Activated naive CD8-positive, alpha-beta T cell treated with anti-CD3 and anti-CD28 coated beads, Interleukin-2, amount 50 U/mL, for 24 hours (primary cell): ENCODE data around the gene PDK2.

Experiments
- ATAC-seq: fragments of 150-1000 bp; cut with Tn5 transposase; one replicate; pipeline ENCODE4 v1.10.0; 2021
- DNase-seq: peaks from one replicate; pipeline ENCODE4 v3.0.0; 2021
- H3K27ac Mint-ChIP-seq: one replicate; pipeline ENCODE4 v1.8.0; 2021; ENCODE audit warnings: mild to moderate bottlenecking, mixed read lengths
- H3K27me3 Mint-ChIP-seq: one replicate; pipeline ENCODE4 v1.8.0; 2021; ENCODE audit warnings: mixed read lengths
- H3K36me3 Mint-ChIP-seq: one replicate; pipeline ENCODE4 v1.8.0; 2021; ENCODE audit warnings: low read depth, mixed read lengths
- H3K4me1 Mint-ChIP-seq: one replicate; pipeline ENCODE4 v1.8.0; 2021; ENCODE audit warnings: mixed read lengths
- H3K4me3 Mint-ChIP-seq: one replicate; pipeline ENCODE4 v1.8.0; 2021; ENCODE audit warnings: mild to moderate bottlenecking, moderate library complexity, mixed read lengths
- H3K9me3 Mint-ChIP-seq: one replicate; pipeline ENCODE4 v1.8.0; 2021; ENCODE audit warnings: mixed read lengths

The PDK2 gene

GRCh38 chr17:50094753-50095619, at the start of gene PDK2:
TSS of gene PDK2 (plus strand) at chr17:50095351. CDS start at chr17:50095436, 85 bp downstream.
- peaks cover 26% of the 10 kb centered on the region for H3K4me1 Mint-ChIP-seq
- H3K27me3 Mint-ChIP-seq = no peaks in the 10 kb centered on the region
- peak; percentile 93 for DNase-seq
- no peaks in the 10 kb centered on the region for H3K9me3 Mint-ChIP-seq
- peak within 1 kb of the TSS; percentile 82 for H3K27ac Mint-ChIP-seq
- peak; percentile 96 for ATAC-seq
- H3K36me3 Mint-ChIP-seq = no peaks in the 10 kb centered on the region
- peak within 1 kb of the TSS; percentile 85 for H3K4me3 Mint-ChIP-seq

GRCh38 chr17:50046179-50046578, 49.0 kb upstream of the PDK2 start:
- H3K27me3 Mint-ChIP-seq = peaks cover 10% of the 10 kb centered on the region
- no peaks in the 10 kb centered on the region for H3K9me3 Mint-ChIP-seq
- no peak overlapping the region for H3K27ac Mint-ChIP-seq
- peaks cover 26% of the 10 kb centered on the region for H3K4me1 Mint-ChIP-seq
- H3K36me3 Mint-ChIP-seq = no peaks in the 10 kb centered on the region
- no peak for ATAC-seq
- DNase-seq = no peak
- no peak overlapping the region for H3K4me3 Mint-ChIP-seq

DNA sequence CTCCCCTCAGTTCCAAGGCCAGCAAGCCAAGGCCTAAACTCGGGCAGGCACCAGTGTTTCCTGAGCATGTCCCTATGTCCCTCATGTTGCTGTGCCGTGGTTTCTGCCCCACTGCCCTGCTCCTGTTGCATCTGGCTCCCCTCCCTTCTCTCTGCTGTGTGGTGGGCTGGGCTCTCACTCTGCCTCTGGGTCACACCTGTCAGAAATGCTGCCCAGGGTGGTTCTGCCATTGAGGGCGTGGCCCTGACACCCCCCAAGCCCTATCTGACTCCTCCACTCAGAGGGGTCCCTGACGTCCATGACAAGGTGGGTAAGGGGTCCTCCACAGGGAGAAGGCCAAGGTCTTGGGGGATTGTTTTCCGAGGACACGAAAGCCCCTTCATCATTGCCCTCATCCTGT, 48.5 kb upstream of the PDK2 start:
- H3K4me1 Mint-ChIP-seq = peaks cover 31% of the 10 kb centered on the region
- peaks cover 10% of the 10 kb centered on the region for H3K27me3 Mint-ChIP-seq
- no peak overlapping the region for H3K4me3 Mint-ChIP-seq
- H3K36me3 Mint-ChIP-seq = no peaks in the 10 kb centered on the region
- DNase-seq (no peak), ATAC-seq (no peak)
- no peaks in the 10 kb centered on the region for H3K9me3 Mint-ChIP-seq
- H3K27ac Mint-ChIP-seq = no peak overlapping the region

DNA sequence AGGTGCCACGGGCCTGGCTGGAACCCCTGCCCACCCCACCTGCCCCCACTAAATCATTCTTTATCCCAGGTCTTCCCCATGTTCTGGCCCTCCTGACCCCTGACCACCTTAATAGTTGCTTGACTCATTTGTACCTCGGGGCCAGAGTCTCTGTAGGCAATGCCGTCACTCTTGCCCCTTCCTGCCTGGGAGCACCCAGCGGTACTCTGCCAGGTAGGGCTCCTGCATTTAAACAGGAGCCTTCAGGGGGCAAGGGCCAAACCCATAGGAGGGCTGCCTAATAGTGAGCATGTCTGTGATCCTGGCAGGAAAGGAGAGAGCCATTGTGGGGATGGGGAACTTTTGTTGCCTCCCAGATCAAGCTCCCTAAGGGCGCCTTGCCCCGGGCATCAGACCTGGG, 48.1 kb upstream of the PDK2 start:
- Mint-ChIP-seq H3K27me3 (peaks cover 10% of the 10 kb centered on the region), H3K27ac (no peak overlapping the region), H3K4me1 (peaks cover 35% of the 10 kb centered on the region), H3K36me3 (no peaks in the 10 kb centered on the region), H3K9me3 (no peaks in the 10 kb centered on the region), H3K4me3 (no peak overlapping the region)
- DNase-seq (no peak), ATAC-seq (no peak)

DNA sequence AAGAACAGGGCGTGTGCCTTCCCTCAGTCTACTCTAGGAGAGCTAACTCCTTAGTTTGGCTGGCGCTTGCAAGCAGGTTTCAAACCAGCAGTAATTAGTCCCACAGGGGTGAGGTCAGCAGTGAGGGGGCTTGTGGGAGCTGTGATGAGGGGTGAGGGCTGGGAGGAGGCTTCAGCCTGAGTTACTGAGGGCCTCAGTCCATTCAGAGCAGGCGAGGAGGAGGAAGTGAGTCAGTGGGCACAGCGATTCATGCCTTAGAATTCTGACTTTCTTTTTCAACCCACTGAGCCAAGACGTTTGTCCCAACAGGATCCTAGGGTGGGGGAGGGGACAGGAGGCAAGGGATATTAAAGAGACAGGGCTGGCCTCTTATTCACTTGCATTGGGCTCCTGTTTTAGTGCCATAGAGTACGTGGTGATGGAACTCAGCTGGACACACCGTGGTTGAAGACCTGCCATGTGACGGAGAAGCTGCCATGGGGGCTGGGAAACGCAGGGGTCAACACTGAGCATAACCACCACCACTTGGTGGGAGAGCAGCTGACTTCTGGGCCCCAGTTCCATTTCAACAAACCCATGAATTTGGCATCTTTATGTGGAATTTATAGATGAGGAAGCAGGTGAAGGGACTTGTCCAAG, 47.5 kb upstream of the PDK2 start:
- peak; percentile 15 for DNase-seq
- no peaks in the 10 kb centered on the region for H3K9me3 Mint-ChIP-seq

DNA sequence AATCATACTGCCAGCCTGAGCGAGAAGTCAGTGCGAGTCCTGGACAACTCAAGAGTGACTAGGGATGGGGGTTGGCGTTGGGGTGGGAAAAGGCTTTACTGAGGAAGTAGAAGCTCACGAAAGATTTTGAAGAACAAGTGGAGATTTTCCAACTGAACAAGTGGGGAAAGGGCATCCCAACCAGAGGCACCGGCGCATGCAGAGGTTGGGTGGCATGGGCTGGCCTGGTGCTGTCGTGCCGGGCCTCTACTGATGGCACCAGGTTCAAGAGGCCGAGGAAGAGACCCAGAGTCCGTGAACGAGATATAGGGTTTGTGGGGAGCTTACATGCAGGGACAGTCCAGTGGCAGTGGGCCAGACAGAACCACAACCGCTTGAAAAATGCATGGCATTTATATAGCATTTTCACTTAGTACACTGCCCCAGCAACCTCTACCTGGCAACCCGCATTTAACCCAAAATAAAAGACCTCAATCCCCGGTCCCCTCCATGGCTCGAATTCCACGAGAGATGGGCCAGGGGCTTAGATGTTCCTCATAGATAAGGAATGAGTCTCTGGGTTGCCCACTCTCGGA, 46.9 kb upstream of the PDK2 start:
- Mint-ChIP-seq H3K36me3 (no peaks in the 10 kb centered on the region), H3K4me1 (peaks cover 35% of the 10 kb centered on the region), H3K9me3 (no peaks in the 10 kb centered on the region), H3K27me3 (peaks cover 10% of the 10 kb centered on the region), H3K27ac (no peak overlapping the region), H3K4me3 (no peak overlapping the region)
- ATAC-seq = no peak
- DNase-seq = no peak

More for the DNA sequence above, 47.5 kb upstream of the PDK2 start:
- H3K4me1 Mint-ChIP-seq = peaks cover 35% of the 10 kb centered on the region
- H3K36me3 Mint-ChIP-seq = no peaks in the 10 kb centered on the region
- no peak overlapping the region for H3K4me3 Mint-ChIP-seq
- H3K27me3 Mint-ChIP-seq = peaks cover 10% of the 10 kb centered on the region
- peak; percentile 59 for ATAC-seq
- H3K27ac Mint-ChIP-seq = no peak overlapping the region

DNA sequence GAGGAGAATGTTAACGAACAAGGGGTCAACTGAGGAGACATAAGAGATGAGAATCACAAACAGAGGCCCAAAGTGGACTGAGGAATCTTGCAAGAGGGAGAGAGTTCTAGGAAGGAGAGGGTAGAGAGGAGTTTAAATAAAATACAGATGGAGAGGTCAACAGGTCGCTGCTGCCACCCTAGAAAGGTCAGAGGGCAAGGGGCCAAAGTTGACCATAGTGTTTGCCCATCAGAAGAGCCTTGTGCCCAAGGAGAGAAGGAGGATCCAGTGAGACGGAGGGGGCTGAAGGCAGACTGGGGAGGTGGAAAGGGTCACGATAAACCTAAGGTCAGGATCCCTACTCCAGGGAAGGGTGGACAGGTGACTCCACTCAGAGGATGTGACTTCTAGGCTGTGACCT, 46.2 kb upstream of the PDK2 start:
- H3K9me3 Mint-ChIP-seq = no peaks in the 10 kb centered on the region
- H3K27me3 Mint-ChIP-seq = peaks cover 9% of the 10 kb centered on the region
- no peak overlapping the region for H3K4me3 Mint-ChIP-seq
- H3K27ac Mint-ChIP-seq = no peak overlapping the region
- H3K4me1 Mint-ChIP-seq = peaks cover 35% of the 10 kb centered on the region
- no peak for DNase-seq
- no peak for ATAC-seq
- H3K36me3 Mint-ChIP-seq = no peaks in the 10 kb centered on the region

DNA sequence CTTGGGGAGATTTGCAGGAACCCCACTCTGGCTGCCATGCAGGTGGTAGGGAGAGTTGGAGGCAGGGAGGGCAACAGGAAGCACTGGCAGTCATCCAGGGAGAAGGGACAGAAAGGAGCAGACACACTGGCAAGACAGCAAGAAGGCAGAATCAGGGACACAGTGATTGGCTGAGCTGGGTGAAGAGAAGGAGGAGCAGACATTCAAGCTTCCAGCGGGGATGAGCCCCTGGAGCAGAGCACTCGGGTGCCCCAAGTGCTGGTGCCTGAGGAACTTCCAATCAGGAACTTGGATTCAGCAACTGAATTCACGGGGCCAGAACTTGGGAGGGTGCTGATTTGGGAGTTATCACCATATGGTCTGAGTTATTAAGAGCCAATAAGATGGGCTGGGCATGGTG, 45.5 kb upstream of the PDK2 start:
- Mint-ChIP-seq H3K9me3 (no peaks in the 10 kb centered on the region), H3K27ac (no peak overlapping the region), H3K27me3 (peaks cover 8% of the 10 kb centered on the region), H3K4me3 (no peak overlapping the region), H3K4me1 (peaks cover 35% of the 10 kb centered on the region), H3K36me3 (no peaks in the 10 kb centered on the region)
- ATAC-seq = no peak
- no peak for DNase-seq

DNA sequence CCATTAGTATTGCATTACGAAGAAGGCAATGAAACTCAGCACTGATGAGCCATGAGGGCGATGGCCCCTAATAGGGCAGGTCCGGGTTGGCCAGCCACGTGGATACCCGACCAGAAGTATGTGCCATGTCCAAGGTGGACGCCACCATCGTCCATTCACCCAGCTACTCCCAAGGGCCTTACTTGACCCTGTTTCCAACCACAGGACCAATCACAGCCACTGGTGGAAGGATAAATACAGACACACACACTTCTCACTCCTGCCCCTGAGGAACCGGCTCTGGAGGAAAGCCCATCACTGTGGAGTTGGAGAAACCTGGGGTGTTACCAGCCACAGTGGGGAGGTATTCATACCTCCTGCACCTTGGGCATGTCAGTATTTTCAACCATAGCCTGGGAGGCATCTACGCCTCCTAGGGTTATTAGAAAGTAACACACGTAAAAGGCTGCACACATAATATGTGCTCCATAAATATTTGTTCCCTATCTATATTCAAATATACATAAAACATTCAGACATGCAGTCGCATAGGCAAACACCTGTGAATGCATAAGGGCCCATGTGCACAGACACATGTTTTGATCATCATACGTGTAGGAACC, 44.6 kb upstream of the PDK2 start:
- Mint-ChIP-seq H3K27me3 (peaks cover 12% of the 10 kb centered on the region), H3K4me1 (peaks cover 42% of the 10 kb centered on the region)
- no peak for ATAC-seq

DNA sequence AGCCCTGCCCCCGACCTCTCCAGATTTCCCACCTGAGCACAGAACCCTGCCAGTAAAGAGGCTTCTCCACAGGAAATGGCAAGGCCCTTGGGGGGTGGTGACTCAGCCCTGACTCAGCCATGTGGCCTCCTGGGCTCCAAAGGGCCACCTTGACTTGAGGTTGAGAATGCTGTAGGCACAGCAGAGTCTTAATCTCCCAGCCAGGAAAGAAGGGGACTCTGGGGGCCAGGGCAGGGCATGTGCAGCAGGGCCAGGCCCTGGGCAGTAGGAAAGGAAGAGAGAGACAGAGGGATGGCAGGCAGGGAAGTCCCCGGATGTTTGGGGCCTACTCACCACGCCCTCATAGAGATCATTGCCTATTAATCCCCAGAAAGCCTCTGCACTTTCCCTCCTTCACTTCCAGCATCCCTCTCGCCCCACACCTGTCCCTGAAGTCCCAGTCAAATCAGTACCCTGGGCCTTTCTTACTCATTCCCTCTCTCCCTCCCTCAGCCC, 44.0 kb upstream of the PDK2 start:
- DNase-seq (peak; percentile 84), ATAC-seq (peak; percentile 88)
- Mint-ChIP-seq H3K9me3 (no peaks in the 10 kb centered on the region), H3K36me3 (no peaks in the 10 kb centered on the region), H3K4me1 (peaks cover 44% of the 10 kb centered on the region), H3K4me3 (peak overlapping the region; percentile 21), H3K27me3 (peaks cover 12% of the 10 kb centered on the region), H3K27ac (peak overlapping the region; percentile 86)

More for the DNA sequence above, 44.6 kb upstream of the PDK2 start:
- H3K4me3 Mint-ChIP-seq = no peak overlapping the region
- H3K36me3 Mint-ChIP-seq = no peaks in the 10 kb centered on the region
- H3K9me3 Mint-ChIP-seq = no peaks in the 10 kb centered on the region
- no peak overlapping the region for H3K27ac Mint-ChIP-seq
- DNase-seq = no peak

DNA sequence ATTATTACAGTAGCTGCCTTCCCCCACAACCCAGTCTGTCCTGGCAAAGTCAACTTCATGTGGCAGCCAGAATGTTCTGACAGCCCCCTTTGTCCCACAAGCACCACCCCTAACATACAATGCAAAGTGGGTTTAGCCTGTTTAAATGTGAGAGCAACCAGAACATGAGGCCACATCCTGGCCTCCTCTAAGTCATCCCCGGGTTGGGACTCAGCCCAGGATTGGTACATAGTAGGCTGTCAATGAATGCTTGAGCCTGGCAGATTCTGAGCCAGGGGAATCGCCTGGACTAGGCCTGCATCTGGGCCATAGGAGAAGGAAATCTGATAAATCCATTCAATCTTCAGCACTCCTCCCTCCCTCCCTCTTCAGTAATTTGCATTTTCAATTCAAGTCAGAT, 43.5 kb upstream of the PDK2 start:
- DNase-seq (no peak), ATAC-seq (no peak)
- Mint-ChIP-seq H3K4me3 (peak overlapping the region; percentile 21), H3K9me3 (no peaks in the 10 kb centered on the region), H3K27me3 (peaks cover 15% of the 10 kb centered on the region), H3K27ac (peak overlapping the region; percentile 86), H3K36me3 (no peaks in the 10 kb centered on the region), H3K4me1 (peaks cover 44% of the 10 kb centered on the region)

DNA sequence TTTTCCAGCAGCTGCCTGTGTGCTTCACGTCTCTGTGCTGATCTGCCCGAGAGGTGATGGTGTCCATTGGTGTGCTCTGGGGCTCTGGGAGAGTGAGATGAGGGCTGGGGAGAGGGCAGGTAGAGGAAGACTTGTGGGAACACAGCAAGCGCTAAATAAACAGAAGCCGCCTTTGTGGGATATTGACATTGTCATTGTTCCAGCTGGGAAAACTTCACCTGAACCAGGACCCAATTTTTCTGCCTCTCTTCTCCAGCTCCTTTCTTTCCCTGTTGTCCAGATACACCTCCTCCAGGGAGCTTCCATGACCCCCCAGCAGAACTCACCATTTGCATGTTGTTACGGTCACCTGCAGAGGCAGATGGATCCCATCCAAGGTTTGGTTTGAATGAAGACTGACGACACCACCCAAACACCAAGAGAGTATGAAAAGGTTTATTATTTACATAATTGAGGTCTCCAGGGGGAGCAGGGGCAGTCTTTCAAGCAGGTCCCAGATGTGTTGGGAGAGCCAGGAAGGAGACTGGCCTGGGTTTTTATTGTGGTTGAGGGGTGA, 42.8 kb upstream of the PDK2 start:
- Mint-ChIP-seq H3K9me3 (no peaks in the 10 kb centered on the region), H3K4me3 (no peak overlapping the region), H3K27ac (no peak overlapping the region), H3K36me3 (no peaks in the 10 kb centered on the region), H3K4me1 (peaks cover 46% of the 10 kb centered on the region), H3K27me3 (peaks cover 17% of the 10 kb centered on the region)
- ATAC-seq (no peak), DNase-seq (no peak)

GRCh38 chr17:50052822-50053653, 42.1 kb upstream of the PDK2 start:
- ATAC-seq (no peak), DNase-seq (no peak)
- peaks cover 20% of the 10 kb centered on the region for H3K27me3 Mint-ChIP-seq
- no peak overlapping the region for H3K27ac Mint-ChIP-seq
- H3K9me3 Mint-ChIP-seq = no peaks in the 10 kb centered on the region
- H3K4me3 Mint-ChIP-seq = no peak overlapping the region
- peaks cover 39% of the 10 kb centered on the region for H3K4me1 Mint-ChIP-seq
- H3K36me3 Mint-ChIP-seq = no peaks in the 10 kb centered on the region

GRCh38 chr17:50053654-50053960, 41.5 kb upstream of the PDK2 start:
- H3K9me3 Mint-ChIP-seq = no peaks in the 10 kb centered on the region
- no peak overlapping the region for H3K27ac Mint-ChIP-seq
- DNase-seq = no peak
- peaks cover 23% of the 10 kb centered on the region for H3K27me3 Mint-ChIP-seq
- no peaks in the 10 kb centered on the region for H3K36me3 Mint-ChIP-seq
- H3K4me1 Mint-ChIP-seq = peaks cover 37% of the 10 kb centered on the region
- ATAC-seq = no peak
- H3K4me3 Mint-ChIP-seq = no peak overlapping the region
